ENCODE measurements around the gene IFITM2. TPM values are rescaled to one million over a fixed set of nuclear protein-coding genes. Genes with fewer than 3 reads are reported as not detected.
"Not testable (repeated sequence)": the region's sequence is repeated elsewhere in the genome, so short reads cannot be mapped to it uniquely, and the experiment has no call there.

IFITM2 gene
- total RNA-seq = 1,000 to 10,000 TPM; 1,890 to 1,949 TPM

DNA sequence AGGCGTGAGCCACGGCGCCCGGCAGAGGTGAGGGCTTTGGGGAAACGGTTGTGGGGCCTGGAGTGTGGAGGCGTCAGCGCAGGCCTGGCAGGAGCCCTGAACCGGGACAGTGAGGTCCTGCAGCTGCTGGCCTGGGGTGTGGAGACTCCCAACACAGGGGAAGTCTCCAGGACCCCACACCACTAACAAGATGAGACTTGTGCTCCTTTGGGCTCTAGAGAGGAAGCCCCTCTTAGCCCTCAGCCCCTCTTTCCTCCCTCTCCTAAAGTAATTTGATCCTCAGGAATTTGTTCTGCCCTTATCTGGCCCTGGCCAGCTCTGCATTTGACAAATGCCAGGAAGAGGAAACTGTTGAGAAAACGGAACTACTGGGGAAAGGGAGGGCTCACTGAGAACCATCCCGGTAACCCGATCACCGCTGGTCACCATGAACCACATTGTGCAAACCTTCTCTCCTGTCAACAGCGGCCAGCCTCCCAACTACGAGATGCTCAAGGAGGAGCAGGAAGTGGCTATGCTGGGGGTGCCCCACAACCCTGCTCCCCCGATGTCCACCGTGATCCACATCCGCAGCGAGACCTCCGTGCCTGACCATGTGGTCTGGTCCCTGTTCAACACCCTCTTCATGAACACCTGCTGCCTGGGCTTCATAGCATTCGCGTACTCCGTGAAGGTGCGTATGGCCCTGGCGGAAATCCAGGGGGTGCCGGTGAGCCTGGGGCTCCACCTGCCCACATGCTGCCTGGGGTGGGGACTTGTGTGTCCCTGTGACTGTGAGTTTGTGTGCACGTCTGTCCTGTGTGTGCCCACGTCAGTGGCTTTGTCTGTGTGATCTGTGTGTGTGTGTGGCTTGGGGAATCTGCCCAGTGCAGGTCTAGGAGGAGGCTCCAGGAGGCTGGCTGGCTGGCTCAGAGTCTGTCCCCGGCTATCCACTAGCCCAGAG is at the start of gene IFITM2:
Gene IFITM2, plus strand, starts transcription at position 51 of the 943 bp plus-strand sequence. Its CDS starts 377 bp downstream, at position 428.
- DNase-seq (peak; percentile 78), ATAC-seq (ENCODE audit: low read depth) (peak; percentile 50)
- H3K27me3 Mint-ChIP-seq, H3K9me3 Mint-ChIP-seq: not testable (repeated sequence)
- POLR2A ChIA-PET = interaction anchor here (0.6 to 5.1 kb wide), 23 partner anchors 8 to 142 kb away, joined by 3 to 74 read pairs (median 10); partner anchors contain the start of genes BET1L, IFITM1, IFITM3 and IFITM5
- H3K4me3 Mint-ChIP-seq = peak within 1 kb of the TSS; percentile 90
- H3K36me3 Mint-ChIP-seq = peaks cover 21% of the 10 kb centered on the region
- peaks cover 31% of the 10 kb centered on the region for H3K4me1 Mint-ChIP-seq
- H3K27ac Mint-ChIP-seq = peak within 1 kb of the TSS; percentile 94

DNA sequence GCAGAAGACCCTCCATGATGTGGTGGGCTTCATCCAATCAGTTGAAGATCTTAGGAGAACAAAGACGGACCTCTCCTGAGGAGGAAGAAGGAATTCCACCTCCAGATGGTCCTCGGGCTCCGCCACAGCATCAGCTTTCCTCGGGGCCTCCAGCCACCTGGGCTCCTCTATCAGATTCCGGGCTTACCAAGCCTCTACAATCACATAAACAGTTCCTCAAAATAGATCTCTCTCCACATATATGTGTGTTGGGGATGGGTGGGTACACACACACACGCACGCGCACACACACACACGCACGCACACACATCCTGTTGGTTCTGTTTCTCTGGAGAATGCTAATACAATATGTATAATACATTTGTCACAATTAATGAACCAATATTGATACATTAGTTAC is 48.2 kb upstream of the IFITM2 start:
- Mint-ChIP-seq H3K4me3 (no peak overlapping the region), H3K27me3 (peaks cover 3% of the 10 kb centered on the region), H3K9me3 (peaks cover 2% of the 10 kb centered on the region), H3K4me1 (peaks cover 2% of the 10 kb centered on the region), H3K36me3 (peaks cover 2% of the 10 kb centered on the region), H3K27ac (no peak overlapping the region)
- no peak for DNase-seq
- POLR2A ChIA-PET = no interaction called here
- no peak for ATAC-seq (ENCODE audit: low read depth)

DNA sequence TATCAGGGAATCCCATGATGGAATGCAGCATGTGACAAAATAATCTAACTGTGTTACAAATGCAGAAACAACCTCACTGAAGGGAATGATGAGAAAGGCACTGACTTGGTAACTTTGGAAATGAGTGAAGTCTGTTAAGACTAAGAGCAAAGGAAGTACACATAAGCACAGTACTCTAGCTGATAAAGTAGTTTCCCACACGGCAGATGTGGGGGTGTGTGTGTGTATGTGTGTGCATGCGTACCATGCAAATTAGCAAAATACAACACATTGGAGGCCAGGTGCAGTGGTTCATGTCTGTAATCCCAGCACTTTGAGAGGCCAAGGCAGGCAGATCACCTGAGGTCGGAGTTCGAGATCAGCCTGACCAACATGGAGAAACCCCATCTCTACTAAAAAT is 46.0 kb upstream of the IFITM2 start:
- POLR2A ChIA-PET = interaction anchor here (1.0 kb wide), 1 partner anchor 11 kb away, joined by 3 read pairs; no protein-coding TSS in a partner anchor
- ATAC-seq (ENCODE audit: low read depth) (no peak), DNase-seq (no peak)
- no peaks in the 10 kb centered on the region for H3K4me1 Mint-ChIP-seq
- H3K4me3 Mint-ChIP-seq = no peak overlapping the region
- H3K27me3 Mint-ChIP-seq = peaks cover 3% of the 10 kb centered on the region
- peaks cover 2% of the 10 kb centered on the region for H3K36me3 Mint-ChIP-seq
- no peak overlapping the region for H3K27ac Mint-ChIP-seq
- peaks cover 2% of the 10 kb centered on the region for H3K9me3 Mint-ChIP-seq

DNA sequence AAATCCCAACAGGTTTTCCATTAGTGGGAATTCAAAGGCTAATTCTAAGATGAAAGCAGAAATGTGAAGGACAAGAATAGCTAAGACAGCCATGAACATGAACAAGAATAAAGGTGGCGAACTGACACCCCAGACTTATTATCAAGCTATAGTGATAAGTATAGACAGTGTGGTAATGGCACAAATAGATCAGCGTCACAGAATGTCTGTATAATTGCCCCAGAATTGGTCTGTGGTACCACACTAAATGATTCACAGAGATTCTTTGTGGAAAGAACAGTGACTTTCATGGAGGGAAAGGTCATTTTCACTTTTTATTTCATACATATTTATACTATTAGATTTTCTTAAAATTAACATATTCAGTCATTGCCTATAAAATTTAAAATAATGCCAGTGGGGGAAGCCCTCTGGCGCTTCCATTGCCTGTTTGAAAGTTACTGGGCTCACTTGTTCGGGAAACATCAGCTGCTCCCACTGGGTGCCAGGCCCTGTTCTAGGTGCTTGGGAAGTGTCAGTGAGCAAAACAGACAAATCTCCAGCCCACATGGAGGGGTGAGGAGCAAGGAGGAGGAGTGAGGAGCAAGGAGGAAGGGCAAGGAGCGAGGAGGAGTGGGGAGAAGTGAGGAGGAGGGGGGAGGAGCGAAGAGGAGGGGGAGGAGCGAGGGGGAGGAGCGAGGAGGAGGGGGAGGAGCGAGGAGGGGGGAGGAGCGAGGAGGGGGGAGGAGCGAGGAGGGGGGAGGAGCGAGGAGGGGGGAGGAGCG is 40.8 kb upstream of the IFITM2 start:
- H3K4me3 Mint-ChIP-seq = peak overlapping the region; percentile 80
- ATAC-seq (ENCODE audit: low read depth) (no peak), DNase-seq (no peak)
- no peaks in the 10 kb centered on the region for H3K27me3 Mint-ChIP-seq
- peak overlapping the region; percentile 80 for H3K27ac Mint-ChIP-seq
- H3K9me3 Mint-ChIP-seq = peaks cover 2% of the 10 kb centered on the region
- H3K36me3 Mint-ChIP-seq = peaks cover 1% of the 10 kb centered on the region
- peaks cover 25% of the 10 kb centered on the region for H3K4me1 Mint-ChIP-seq
- POLR2A ChIA-PET = interaction anchor here (1.3 to 4.7 kb wide), 12 partner anchors 16 to 89 kb away, joined by 3 to 336 read pairs (median 21); partner anchors contain the start of genes BET1L, IFITM2, NLRP6 and PGGHG

DNA sequence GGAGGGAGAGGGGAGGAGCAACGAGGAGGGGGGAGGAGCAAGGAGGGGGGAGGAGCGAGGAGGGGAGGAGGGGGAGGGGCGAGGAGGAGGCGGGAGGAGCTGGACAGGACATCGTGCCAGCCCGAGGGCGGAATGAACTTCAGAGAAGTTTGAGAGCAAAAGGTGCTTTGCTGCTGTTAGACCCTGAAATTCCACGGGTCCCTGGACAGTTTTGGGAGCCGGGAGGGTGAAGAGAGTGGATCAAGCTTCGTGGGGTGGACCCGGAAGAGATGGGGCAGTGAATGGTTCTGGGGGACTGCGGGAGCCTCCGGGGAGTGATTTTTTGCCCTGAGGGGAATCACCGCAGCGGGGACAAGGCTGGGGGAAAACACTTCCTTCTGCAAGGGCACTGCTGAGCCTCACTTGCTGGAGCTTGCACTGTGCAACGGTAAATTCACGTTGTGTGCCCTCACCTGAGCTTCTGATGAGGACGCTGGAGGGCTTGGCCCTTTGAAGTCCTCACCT is 40.1 kb upstream of the IFITM2 start:
- Mint-ChIP-seq H3K9me3 (no peaks in the 10 kb centered on the region), H3K27me3 (no peaks in the 10 kb centered on the region), H3K4me3 (peak overlapping the region; percentile 91), H3K36me3 (peaks cover 5% of the 10 kb centered on the region), H3K4me1 (peaks cover 25% of the 10 kb centered on the region), H3K27ac (peak overlapping the region; percentile 96)
- ATAC-seq (ENCODE audit: low read depth) = peak; percentile 59
- peak; percentile 75 for DNase-seq
- POLR2A ChIA-PET = interaction anchor here (0.9 to 4.7 kb wide), 17 partner anchors 17 to 241 kb away, joined by 3 to 336 read pairs (median 12); partner anchors contain the start of genes BET1L, IFITM2, NLRP6 and PGGHG

DNA sequence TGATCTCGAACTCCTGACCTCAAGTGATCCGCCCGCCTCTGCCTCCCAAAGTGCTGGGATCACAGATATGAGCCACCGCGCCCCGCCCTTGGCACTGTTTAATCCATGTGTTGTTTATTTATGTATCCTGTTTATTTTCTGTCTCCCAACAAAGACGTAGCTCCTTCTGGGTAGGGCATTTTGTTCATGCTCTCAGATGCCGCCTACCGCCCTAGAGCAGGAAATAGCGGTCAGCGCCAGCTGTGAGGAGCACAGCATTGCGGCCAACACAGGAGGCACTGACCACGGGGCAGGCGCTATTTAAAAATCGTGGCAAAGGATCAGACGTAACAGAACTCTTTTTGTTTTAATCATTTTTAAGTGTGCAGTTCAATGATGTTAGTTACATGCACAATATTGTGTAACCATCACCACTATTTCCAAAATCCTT is 38.9 kb upstream of the IFITM2 start:
- H3K27me3 Mint-ChIP-seq, H3K36me3 Mint-ChIP-seq, H3K9me3 Mint-ChIP-seq: not testable (repeated sequence)
- POLR2A ChIA-PET = interaction anchor here (0.8 to 4.7 kb wide), 15 partner anchors 15 to 240 kb away, joined by 3 to 336 read pairs (median 15); partner anchors contain the start of genes BET1L, IFITM2, NLRP6 and PGGHG
- DNase-seq (peak; percentile 69), ATAC-seq (ENCODE audit: low read depth) (peak; percentile 41)
- Mint-ChIP-seq H3K27ac (peak overlapping the region; percentile 96), H3K4me3 (peak overlapping the region; percentile 91), H3K4me1 (peaks cover 25% of the 10 kb centered on the region)

DNA sequence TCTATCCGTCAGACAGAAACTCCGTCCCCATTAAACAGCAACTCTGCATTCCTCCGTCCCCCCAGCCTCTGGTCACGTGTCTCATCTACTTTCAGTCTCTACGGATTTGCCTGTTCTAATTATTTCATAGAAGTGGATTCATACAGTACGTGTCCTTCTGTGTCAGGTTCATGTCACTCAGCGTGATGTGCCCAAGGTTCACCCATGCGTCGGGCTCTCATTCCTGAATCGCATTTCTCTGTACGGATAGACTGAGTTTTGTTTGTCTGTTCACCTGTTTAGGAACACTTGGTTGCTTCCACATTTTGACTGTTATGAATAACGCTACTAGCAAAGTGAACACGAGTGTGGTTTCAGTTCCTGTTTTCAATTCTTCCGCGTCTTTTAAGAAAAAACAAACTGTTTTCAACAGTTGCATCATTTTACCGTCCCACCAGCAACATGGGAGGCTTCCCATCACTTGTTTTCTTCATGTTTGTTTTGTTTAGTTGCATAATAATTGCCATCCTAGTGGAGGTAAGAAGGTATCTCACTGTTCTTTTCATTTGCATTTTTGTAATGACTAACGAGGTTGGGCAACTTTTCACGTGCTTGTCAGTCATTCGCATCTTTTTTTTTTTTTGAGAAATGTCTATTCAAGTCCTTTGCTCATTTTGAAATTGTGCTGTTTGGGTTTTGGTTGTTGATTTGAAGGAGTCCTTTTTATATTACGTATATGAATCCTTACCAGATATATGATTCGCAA is 38.3 kb upstream of the IFITM2 start:
- Mint-ChIP-seq H3K27ac (peak overlapping the region; percentile 96), H3K9me3 (no peaks in the 10 kb centered on the region), H3K4me1 (peaks cover 25% of the 10 kb centered on the region), H3K4me3 (peak overlapping the region; percentile 91), H3K27me3 (peaks cover 2% of the 10 kb centered on the region), H3K36me3 (peaks cover 5% of the 10 kb centered on the region)
- peak; percentile 56 for DNase-seq
- POLR2A ChIA-PET = interaction anchor here (0.8 to 4.7 kb wide), 13 partner anchors 15 to 86 kb away, joined by 3 to 336 read pairs (median 21); partner anchors contain the start of genes BET1L, IFITM2, NLRP6 and PGGHG
- peak; percentile 34 for ATAC-seq (ENCODE audit: low read depth)

DNA sequence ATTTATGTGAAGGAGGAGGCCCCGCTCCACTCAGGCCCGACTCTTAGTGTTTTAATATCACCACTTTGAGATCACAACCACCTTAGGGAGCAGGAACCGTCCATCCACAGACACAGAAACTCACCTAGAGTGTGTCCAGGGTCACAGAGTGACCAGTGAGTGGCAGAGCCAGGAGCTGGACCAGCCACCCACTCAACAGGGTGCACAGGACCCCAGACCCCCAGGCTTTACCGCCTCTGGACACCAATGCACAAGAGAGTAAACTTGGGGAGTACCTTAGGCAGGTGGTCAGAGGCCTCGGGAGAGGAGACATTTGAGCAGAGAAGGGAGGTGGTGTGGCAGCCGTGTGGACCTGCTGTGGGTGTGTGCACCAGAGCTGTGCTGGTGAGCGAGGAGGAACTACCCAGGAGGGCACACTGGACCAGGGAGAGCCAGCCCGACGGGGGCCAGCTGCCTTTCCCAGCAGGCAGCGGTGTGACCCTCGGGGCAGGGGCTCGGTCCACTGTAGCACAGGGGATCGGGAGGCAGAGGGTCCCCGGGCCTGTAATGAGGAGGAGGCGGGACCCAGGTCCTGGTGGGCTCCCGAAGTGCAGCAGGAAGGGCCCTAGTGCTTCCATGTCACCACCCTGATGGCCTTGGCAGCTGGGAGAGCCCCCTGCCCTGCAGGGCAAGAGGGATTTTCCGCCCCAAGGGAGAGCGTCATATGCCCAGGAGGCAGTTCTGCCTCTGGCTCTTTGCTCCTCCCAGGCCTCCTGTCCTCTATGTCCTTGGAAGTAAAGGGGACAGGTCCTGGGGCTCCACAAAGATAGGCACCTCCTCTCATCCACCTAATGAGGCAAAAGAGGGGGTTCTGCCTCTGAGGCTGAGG is 36.9 kb upstream of the IFITM2 start:
- H3K27ac Mint-ChIP-seq = peak overlapping the region; percentile 80
- no peaks in the 10 kb centered on the region for H3K9me3 Mint-ChIP-seq
- H3K4me3 Mint-ChIP-seq = no peak overlapping the region
- H3K36me3 Mint-ChIP-seq = peaks cover 5% of the 10 kb centered on the region
- DNase-seq = no peak
- ATAC-seq (ENCODE audit: low read depth) = no peak
- H3K4me1 Mint-ChIP-seq = peaks cover 25% of the 10 kb centered on the region
- H3K27me3 Mint-ChIP-seq = peaks cover 2% of the 10 kb centered on the region
- POLR2A ChIA-PET = interaction anchor here (0.8 to 3.1 kb wide), 4 partner anchors 10 to 63 kb away, joined by 3 to 16 read pairs (median 9); partner anchors contain the start of genes BET1L and RIC8A

DNA sequence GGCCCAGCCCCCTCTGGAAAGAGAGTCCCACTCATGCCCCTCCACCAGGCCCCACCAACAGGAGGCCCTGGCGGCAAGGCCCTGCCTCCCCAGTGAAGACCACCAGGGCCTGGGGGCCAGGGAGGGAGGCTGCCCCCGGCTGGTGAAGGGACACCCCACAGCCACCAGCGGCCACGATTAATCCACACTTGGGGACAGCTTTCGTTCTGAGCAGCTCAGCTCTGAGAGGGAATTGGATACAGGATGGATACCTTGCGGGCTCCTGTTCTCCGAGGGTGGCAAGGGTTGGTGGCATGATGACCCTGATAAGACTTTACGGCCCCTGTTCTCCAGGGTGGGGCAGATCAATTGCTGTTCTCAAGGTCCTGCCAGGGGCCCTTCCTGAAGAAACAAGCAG is 36.3 kb upstream of the IFITM2 start:
- peaks cover 25% of the 10 kb centered on the region for H3K4me1 Mint-ChIP-seq
- peaks cover 4% of the 10 kb centered on the region for H3K9me3 Mint-ChIP-seq
- no peak overlapping the region for H3K4me3 Mint-ChIP-seq
- no peak for DNase-seq
- H3K27ac Mint-ChIP-seq = no peak overlapping the region
- POLR2A ChIA-PET = interaction anchor here (0.8 to 3.1 kb wide), 5 partner anchors 9 to 64 kb away, joined by 3 to 16 read pairs (median 6); partner anchors contain the start of genes BET1L and RIC8A
- peaks cover 2% of the 10 kb centered on the region for H3K27me3 Mint-ChIP-seq
- H3K36me3 Mint-ChIP-seq = peaks cover 10% of the 10 kb centered on the region
- no peak for ATAC-seq (ENCODE audit: low read depth)

DNA sequence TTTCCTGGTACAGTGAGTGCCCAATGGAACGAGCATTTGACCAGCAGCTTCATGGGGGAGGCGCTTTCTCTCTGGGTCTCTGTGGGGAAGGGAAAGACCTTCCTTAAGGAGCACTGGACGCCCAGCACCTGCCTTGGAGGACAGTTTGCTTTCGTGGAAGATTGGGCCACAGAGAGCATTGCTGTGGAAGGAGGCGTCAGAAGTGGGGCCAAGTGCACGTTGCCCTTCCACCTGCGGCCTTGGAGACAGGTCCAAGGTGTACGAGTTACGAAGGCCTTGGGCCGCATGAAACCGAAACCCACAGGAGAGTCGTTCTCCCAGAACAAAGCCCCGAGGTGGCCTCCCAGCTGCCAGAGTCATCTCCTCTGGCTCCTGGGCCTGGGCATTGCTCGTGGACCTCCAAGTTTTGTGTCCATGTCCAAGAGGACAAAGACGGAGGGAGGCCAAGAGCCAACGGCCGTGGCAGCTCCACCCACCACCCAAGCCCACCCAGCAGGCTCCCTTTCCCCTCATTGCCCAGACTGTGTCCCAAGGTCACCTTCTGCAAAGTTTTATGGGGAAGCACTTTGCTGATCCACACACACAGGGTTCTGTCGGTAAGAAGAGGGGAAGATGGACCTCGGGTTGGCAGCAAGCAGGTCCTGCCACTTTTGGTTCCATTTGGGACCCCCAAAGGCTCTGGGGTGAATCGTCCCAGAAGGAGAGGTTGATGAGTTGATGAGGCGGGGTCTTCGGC is 35.3 kb upstream of the IFITM2 start:
- H3K9me3 Mint-ChIP-seq = peaks cover 9% of the 10 kb centered on the region
- peaks cover 17% of the 10 kb centered on the region for H3K36me3 Mint-ChIP-seq
- peaks cover 23% of the 10 kb centered on the region for H3K4me1 Mint-ChIP-seq
- ATAC-seq (ENCODE audit: low read depth) = no peak
- H3K27ac Mint-ChIP-seq = no peak overlapping the region
- no peak for DNase-seq
- peaks cover 2% of the 10 kb centered on the region for H3K27me3 Mint-ChIP-seq
- H3K4me3 Mint-ChIP-seq = no peak overlapping the region
- POLR2A ChIA-PET = interaction anchor here (1.2 to 3.1 kb wide), 3 partner anchors 8 to 15 kb away, joined by 6 to 16 read pairs (median 14); no protein-coding TSS in a partner anchor

DNA sequence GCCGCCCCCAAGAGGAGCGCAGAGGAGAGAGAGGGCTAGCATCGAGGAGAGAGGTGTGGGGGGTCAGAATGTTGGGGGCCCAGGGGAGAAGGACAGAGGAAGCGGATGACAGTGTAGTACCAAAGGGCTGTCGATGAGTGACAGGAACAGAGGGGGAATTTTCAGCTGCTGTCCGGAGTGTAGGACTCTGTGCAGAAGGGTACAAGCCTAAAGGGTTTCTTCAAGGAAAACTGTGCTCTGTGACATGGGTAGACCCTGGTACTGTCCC is 34.8 kb upstream of the IFITM2 start:
- Mint-ChIP-seq H3K27ac (no peak overlapping the region), H3K9me3 (peaks cover 10% of the 10 kb centered on the region), H3K27me3 (peaks cover 2% of the 10 kb centered on the region), H3K4me1 (peaks cover 24% of the 10 kb centered on the region), H3K4me3 (no peak overlapping the region), H3K36me3 (peaks cover 21% of the 10 kb centered on the region)
- ATAC-seq (ENCODE audit: low read depth) = no peak
- DNase-seq = no peak
- POLR2A ChIA-PET = interaction anchor here (0.6 to 3.1 kb wide), 2 partner anchors 15 to 134 kb away, joined by 3 to 16 read pairs; no protein-coding TSS in a partner anchor

All from activated naive CD8-positive, alpha-beta T cell treated with anti-CD3 and anti-CD28 coated beads, Interleukin-2, amount 10 ng/mL, durations not matched to agents 7 days and 5 days (primary cell).